CD4-positive, CD25-positive, alpha-beta regulatory T cell (primary cell): Measurements from ENCODE around the gene CXCL17. TPM values are rescaled to one million over a fixed set of nuclear protein-coding genes. Genes with fewer than 3 reads are reported as not detected.

ENCODE experiments used
- ATAC-seq, 2 donors: fragments of 150-1000 bp; cut with Tn5 transposase; one replicate each; pipeline ENCODE4 v1.10.0; 2021; ENCODE audit warnings: low read depth in 2 of 2, moderate number of reproducible peaks in 2 of 2, moderate library complexity in 1 of 2
- DNase-seq, 3 donors: peaks; one replicate each; pipeline versions ENCODE4 v3.0.0 to v3.0.0-alpha.2; 2012 to 2022; ENCODE audit warnings: mixed read lengths in 1 of 3
- H3K27ac ChIP-seq: one replicate; pipeline ENCODE4 v1.7.0; 2013; ENCODE audit warnings: mild to moderate bottlenecking, low read length; ENCODE audit not compliant: insufficient read depth, poor library complexity, severe bottlenecking
- H3K27me3 ChIP-seq: one replicate; pipeline ENCODE4 v1.7.0; 2013; ENCODE audit warnings: low read length; ENCODE audit not compliant: control insufficient read depth, insufficient read depth
- H3K36me3 ChIP-seq: one replicate; pipeline ENCODE4 v1.7.0; 2013; ENCODE audit warnings: mild to moderate bottlenecking, low read length, moderate library complexity; ENCODE audit not compliant: control insufficient read depth, insufficient read depth
- H3K4me1 ChIP-seq: 2 replicates; pipeline ENCODE4 v1.7.0; 2013; ENCODE audit warnings: mild to moderate bottlenecking, low read length; ENCODE audit not compliant: insufficient read depth, control insufficient read depth, poor library complexity, severe bottlenecking
- H3K4me3 ChIP-seq: one replicate; pipeline ENCODE4 v1.7.0; 2013; ENCODE audit warnings: low read depth, mild to moderate bottlenecking, low read length, moderate library complexity
- H3K9me3 ChIP-seq, 2 experiments: 1 replicate in 1 of 2; 2 replicates in 1 of 2; pipeline ENCODE4 v1.7.0; 2013; ENCODE audit warnings: low read length in 2 of 2, mild to moderate bottlenecking in 1 of 2, moderate library complexity in 1 of 2; ENCODE audit not compliant: control insufficient read depth in 2 of 2
- H3K27ac Mint-ChIP-seq, 3 donors: one replicate each; pipeline ENCODE4 v1.8.0; 2020 to 2022; ENCODE audit warnings: mild to moderate bottlenecking in 3 of 3, mixed read lengths in 3 of 3, moderate library complexity in 2 of 3
- H3K27me3 Mint-ChIP-seq: one replicate; pipeline ENCODE4 v1.8.0; 2022; ENCODE audit warnings: mild to moderate bottlenecking, mixed read lengths
- H3K36me3 Mint-ChIP-seq: one replicate; pipeline ENCODE4 v1.8.0; 2020; ENCODE audit warnings: mixed read lengths
- H3K4me1 Mint-ChIP-seq, 4 donors: one replicate each; pipeline ENCODE4 v1.8.0; 2020 to 2022; ENCODE audit warnings: mixed read lengths in 4 of 4, mild to moderate bottlenecking in 1 of 4
- H3K4me3 Mint-ChIP-seq, 4 donors: one replicate each; pipeline ENCODE4 v1.8.0; 2020 to 2022; ENCODE audit warnings: mild to moderate bottlenecking in 4 of 4, mixed read lengths in 4 of 4, moderate library complexity in 3 of 4
- H3K9me3 Mint-ChIP-seq, 7 donors: one replicate each; pipeline ENCODE4 v1.8.0; 2020 to 2022; ENCODE audit warnings: mixed read lengths in 7 of 7, mild to moderate bottlenecking in 3 of 7, moderate library complexity in 2 of 7
- polyA plus RNA-seq, 4 donors: library from polyadenylated mRNA; unstranded; fragments of 300-500 nt; fragmentation: Illumina TruSeq; gene quantifications; one replicate each; pipeline ENCODE4 v1.2.3, GENCODE V29; 2021
- total RNA-seq: library from RNA; stranded (reverse); gene quantifications from one replicate; pipeline ENCODE4 v1.2.3, GENCODE V29; 2022

The CXCL17 gene
- total and polyA plus RNA-seq, 5 donors from 2014 or later, result 0.28 TPM; not detected in 4

GRCh38 chr19:42471554-42472249 lies 29.0 kb upstream of the CXCL17 start:
- ATAC-seq, result no peak
- Histone ChIP-seq H3K9me3 (no peaks in the 10 kb centered on the region), H3K27ac (no peak overlapping the region), H3K4me1 (no peaks in the 10 kb centered on the region), H3K27me3 (no peaks in the 10 kb centered on the region), H3K36me3 (no peaks in the 10 kb centered on the region), H3K4me3 (no peak overlapping the region)
- Mint-ChIP-seq H3K4me3 (no peak overlapping the region), H3K9me3 (no peaks in the 10 kb centered on the region), H3K36me3 (no peaks in the 10 kb centered on the region), H3K27ac (no peak overlapping the region), H3K4me1 (peaks cover 0 to 19% (median 2%) of the 10 kb centered on the region in 4 donors), H3K27me3 (peaks cover 6% of the 10 kb centered on the region)
- no peak for DNase-seq

GRCh38 chr19:42469311-42470235 lies 26.8 kb upstream of the CXCL17 start:
- Histone ChIP-seq H3K36me3 (no peaks in the 10 kb centered on the region), H3K27ac (no peak overlapping the region), H3K9me3 (no peaks in the 10 kb centered on the region), H3K4me3 (no peak overlapping the region), H3K4me1 (no peaks in the 10 kb centered on the region), H3K27me3 (no peaks in the 10 kb centered on the region)
- peak; percentile 34 to 54 for ATAC-seq
- no peaks in the 10 kb centered on the region for H3K36me3 Mint-ChIP-seq
- H3K4me3 Mint-ChIP-seq, result no peak overlapping the region
- H3K27me3 Mint-ChIP-seq, result peaks cover 6% of the 10 kb centered on the region
- no peak overlapping the region for H3K27ac Mint-ChIP-seq
- DNase-seq, result no peak
- no peaks in the 10 kb centered on the region for H3K9me3 Mint-ChIP-seq
- peaks cover 0 to 22% (median 4%) of the 10 kb centered on the region in 4 donors for H3K4me1 Mint-ChIP-seq

DNA sequence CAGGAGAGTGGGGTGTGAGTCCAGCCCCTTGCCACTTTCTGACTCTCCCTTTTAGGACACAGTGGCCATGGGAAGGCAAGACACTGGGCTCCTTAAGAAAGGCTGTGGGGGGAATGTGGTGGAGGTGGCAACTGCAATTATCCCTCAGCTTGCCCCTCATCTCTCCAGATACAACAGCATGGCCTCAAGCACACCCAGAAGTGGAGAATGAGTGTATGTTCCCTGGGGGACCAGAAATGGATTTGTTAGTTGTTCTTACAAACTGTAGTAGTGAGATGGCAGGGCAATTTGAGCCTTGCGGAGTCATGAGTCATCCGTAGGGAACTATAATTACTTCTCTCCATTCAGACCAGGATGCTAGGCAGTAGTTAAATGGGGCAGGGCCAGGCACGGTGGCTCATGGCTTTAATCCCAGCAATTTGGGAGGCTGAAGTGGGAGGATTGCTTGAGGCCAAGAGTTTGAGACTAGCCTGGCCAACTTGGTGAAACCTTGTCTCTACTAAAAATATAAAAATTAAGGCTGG lies 25.6 kb upstream of the CXCL17 start:
- peak overlapping the region in 1 of 3 donors; percentile 69 for H3K27ac Mint-ChIP-seq
- no peak overlapping the region for H3K4me3 Mint-ChIP-seq
- H3K4me1 ChIP-seq, result no peaks in the 10 kb centered on the region
- H3K9me3 Mint-ChIP-seq, result no peaks in the 10 kb centered on the region
- no peak overlapping the region for H3K4me3 ChIP-seq
- no peaks in the 10 kb centered on the region for H3K36me3 ChIP-seq
- no peaks in the 10 kb centered on the region for H3K27me3 ChIP-seq
- ATAC-seq (no peak), DNase-seq (no peak)
- H3K27me3 Mint-ChIP-seq, result peaks cover 6% of the 10 kb centered on the region
- H3K9me3 ChIP-seq, result no peaks in the 10 kb centered on the region
- H3K4me1 Mint-ChIP-seq, result peaks cover 0 to 22% (median 4%) of the 10 kb centered on the region in 4 donors
- H3K36me3 Mint-ChIP-seq, result no peaks in the 10 kb centered on the region
- no peak overlapping the region for H3K27ac ChIP-seq

GRCh38 chr19:42467183-42467760 lies 24.5 kb upstream of the CXCL17 start:
- Mint-ChIP-seq H3K9me3 (no peaks in the 10 kb centered on the region), H3K4me1 (peaks cover 0 to 17% (median 5%) of the 10 kb centered on the region in 4 donors), H3K36me3 (no peaks in the 10 kb centered on the region), H3K4me3 (no peak overlapping the region), H3K27me3 (no peaks in the 10 kb centered on the region), H3K27ac (peak overlapping the region in 2 of 3 donors; percentile 2 to 27)
- Histone ChIP-seq H3K27me3 (no peaks in the 10 kb centered on the region), H3K4me1 (no peaks in the 10 kb centered on the region), H3K4me3 (no peak overlapping the region), H3K36me3 (no peaks in the 10 kb centered on the region), H3K27ac (no peak overlapping the region), H3K9me3 (no peaks in the 10 kb centered on the region)
- DNase-seq (peak in 1 of 3 donors; percentile 50), ATAC-seq (no peak)

- Mint-ChIP-seq H3K9me3 (no peaks in the 10 kb centered on the region), H3K27me3 (no peaks in the 10 kb centered on the region), H3K4me1 (peaks cover 0 to 17% (median 6%) of the 10 kb centered on the region in 4 donors), H3K27ac (peak overlapping the region; percentile 2 to 48 (median 17)), H3K4me3 (no peak overlapping the region), H3K36me3 (no peaks in the 10 kb centered on the region)
- Histone ChIP-seq H3K36me3 (no peaks in the 10 kb centered on the region), H3K4me1 (no peaks in the 10 kb centered on the region), H3K4me3 (no peak overlapping the region), H3K27me3 (no peaks in the 10 kb centered on the region), H3K9me3 (no peaks in the 10 kb centered on the region), H3K27ac (no peak overlapping the region)
- no peak for DNase-seq
- ATAC-seq, result no peak
Measured at GRCh38 chr19:42466521-42467182, 23.9 kb upstream of the CXCL17 start.

GRCh38 chr19:42465827-42466280 lies 23.1 kb upstream of the CXCL17 start:
- Histone ChIP-seq H3K4me3 (no peak overlapping the region), H3K36me3 (no peaks in the 10 kb centered on the region), H3K27me3 (no peaks in the 10 kb centered on the region), H3K4me1 (no peaks in the 10 kb centered on the region), H3K27ac (no peak overlapping the region), H3K9me3 (no peaks in the 10 kb centered on the region)
- H3K4me1 Mint-ChIP-seq, result peaks cover 0 to 17% (median 6%) of the 10 kb centered on the region in 4 donors
- no peaks in the 10 kb centered on the region for H3K27me3 Mint-ChIP-seq
- no peak overlapping the region for H3K4me3 Mint-ChIP-seq
- H3K9me3 Mint-ChIP-seq, result no peaks in the 10 kb centered on the region
- H3K27ac Mint-ChIP-seq, result peak overlapping the region in 2 of 3 donors; percentile 2 to 42
- DNase-seq (no peak), ATAC-seq (peak; percentile 34 to 54)
- no peaks in the 10 kb centered on the region for H3K36me3 Mint-ChIP-seq

- no peaks in the 10 kb centered on the region for H3K9me3 ChIP-seq
- H3K27me3 ChIP-seq, result no peaks in the 10 kb centered on the region
- H3K4me1 Mint-ChIP-seq, result peaks cover 0 to 9% (median 4%) of the 10 kb centered on the region in 4 donors
- H3K36me3 Mint-ChIP-seq, result no peaks in the 10 kb centered on the region
- no peaks in the 10 kb centered on the region for H3K27me3 Mint-ChIP-seq
- no peak overlapping the region for H3K4me3 ChIP-seq
- H3K4me3 Mint-ChIP-seq, result no peak overlapping the region
- H3K27ac Mint-ChIP-seq, result no peak overlapping the region
- no peaks in the 10 kb centered on the region for H3K9me3 Mint-ChIP-seq
- no peak overlapping the region for H3K27ac ChIP-seq
- no peaks in the 10 kb centered on the region for H3K4me1 ChIP-seq
- no peak for DNase-seq
- no peaks in the 10 kb centered on the region for H3K36me3 ChIP-seq
- ATAC-seq, result no peak
Measured at GRCh38 chr19:42461700-42462324, 19.1 kb upstream of the CXCL17 start.
